SK-N-MC (cell line): ENCODE results near the gene ARL5C.

Experiments used
- DNase-seq: peaks from one replicate; pipeline ENCODE4 v3.0.0-alpha.2; 2011; ENCODE audit warnings: low read depth, low spot score
- H3K27ac ChIP-seq: fragments of 200-600 bp; sonication (generic); 2 replicates; pipeline ENCODE4 v1.5.1; 2016; ENCODE audit warnings: mixed run types
- H3K36me3 ChIP-seq: fragments of 200-600 bp; sonication (generic); 2 replicates; pipeline ENCODE4 v1.6.1; 2017; ENCODE audit warnings: antibody characterized with exemption, low read length, mixed read lengths; ENCODE audit not compliant: insufficient read depth
- H3K4me3 ChIP-seq: fragments of 200-600 bp; sonication (generic); 2 replicates; pipeline ENCODE4 v1.5.1; 2016
- H3K9ac ChIP-seq: fragments of 200-600 bp; sonication (generic); 2 replicates; pipeline ENCODE4 v1.8.0; 2017; ENCODE audit warnings: mixed run types, mixed read lengths; ENCODE audit not compliant: insufficient read length
- H3K9me3 ChIP-seq: fragments of 200-600 bp; sonication (generic); 2 replicates; pipeline ENCODE4 v1.6.1; 2017; ENCODE audit warnings: low read depth, mild to moderate bottlenecking, antibody characterized with exemption, low read length, moderate library complexity, mixed read lengths
- EZH2 ChIP-seq: fragments of 200-600 bp; sonication (generic); IDR thresholded peaks from one replicate; pipeline ENCODE4 v1.6.1; 2017; ENCODE audit warnings: antibody characterized with exemption
- FOXP2 ChIP-seq: optimal IDR thresholded peaks from 2 replicates; pipeline ENCODE3; 2011; ENCODE audit warnings: mild to moderate bottlenecking, moderate library complexity; ENCODE audit not compliant: insufficient read depth; ENCODE audit errors: extremely low read length, control extremely low read depth
- POLR2AphosphoS5 ChIP-seq: IDR thresholded peaks from 2 replicates; pipeline ENCODE4 v1.6.1; 2012; ENCODE audit warnings: mild to moderate bottlenecking, low read depth, low read length, borderline replicate concordance

The ARL5C gene

GRCh38 chr17:39110435-39111136 is 55.4 kb downstream of the ARL5C start:
- Histone ChIP-seq H3K4me3 (no peak overlapping the region), H3K9ac (no peak overlapping the region), H3K9me3 (no peaks in the 10 kb centered on the region), H3K36me3 (no peaks in the 10 kb centered on the region), H3K27ac (no peak overlapping the region)
- TF ChIP-seq FOXP2 (no peak), EZH2 (no peak), POLR2AphosphoS5 (no peak)
- no peak for DNase-seq

- TF ChIP-seq FOXP2 (no peak), EZH2 (no peak), POLR2AphosphoS5 (no peak)
- Histone ChIP-seq H3K27ac (no peak overlapping the region), H3K36me3 (no peaks in the 10 kb centered on the region), H3K9me3 (no peaks in the 10 kb centered on the region), H3K4me3 (no peak overlapping the region), H3K9ac (no peak overlapping the region)
- no peak for DNase-seq
Measured at GRCh38 chr17:39108461-39109375, 57.2 kb downstream of the ARL5C start.

- no peak for DNase-seq
- no peak overlapping the region for H3K9ac ChIP-seq
- H3K36me3 ChIP-seq = no peaks in the 10 kb centered on the region
- no peaks in the 10 kb centered on the region for H3K9me3 ChIP-seq
- TF ChIP-seq EZH2 (no peak), FOXP2 (no peak), POLR2AphosphoS5 (no peak)
- H3K27ac ChIP-seq = no peak overlapping the region
- no peak overlapping the region for H3K4me3 ChIP-seq
Measured at GRCh38 chr17:39107973-39108372, 58.0 kb downstream of the ARL5C start.

GRCh38 chr17:39107155-39107554 is 58.8 kb downstream of the ARL5C start:
- no peak for DNase-seq
- TF ChIP-seq EZH2 = no peak
- Histone ChIP-seq H3K4me3 (no peak overlapping the region), H3K27ac (no peak overlapping the region), H3K9ac (no peak overlapping the region), H3K36me3 (no peaks in the 10 kb centered on the region), H3K9me3 (no peaks in the 10 kb centered on the region)
